ENCODE data around the gene ZNF267. TPM values are rescaled to one million over a fixed set of nuclear protein-coding genes. Genes with fewer than 3 reads are reported as not detected.

The ZNF267 gene
- total and polyA plus RNA-seq, 2 of the 13 experiments (the other 11 are each of a cell fraction or from before 2014, with no cell fraction given): 3.0 to 30.0 TPM

GRCh38 chr16:31873556-31874365 is at the start of gene ZNF267 (continued):
- TF ChIP-seq MEIS1 (CRISPR knock-in tag; IDR thresholded peaks at IDR 0.05; ENCODE audit: borderline replicate concordance) (no peak; the same call in 1 of the 2 replicates), ZNF496 (CRISPR knock-in tag; IDR thresholded peaks at IDR 0.05; ENCODE audit: insufficient replicate concordance) (no peak), ZNF660 (CRISPR knock-in tag; IDR thresholded peaks at IDR 0.05; ENCODE audit: borderline replicate concordance, low read depth) (no peak), MTA1 (CRISPR knock-in tag; IDR thresholded peaks at IDR 0.05; ENCODE audit: borderline replicate concordance) (no peak), ARID4A (CRISPR knock-in tag; IDR thresholded peaks at IDR 0.05; ENCODE audit: borderline replicate concordance) (peak; percentile 83), KDM5B (CRISPR knock-in tag; IDR thresholded peaks at IDR 0.05; ENCODE audit: borderline replicate concordance) (peak; percentile 68), USF2 (IDR thresholded peaks at IDR 0.05; ENCODE audit: low read depth, low read length) (no peak), USF2 (CRISPR knock-in tag; IDR thresholded peaks at IDR 0.05; ENCODE audit: borderline replicate concordance) (no peak; the same call in 1 of the 2 replicates), ZNF644 (CRISPR knock-in tag; IDR thresholded peaks at IDR 0.05; ENCODE audit: low read depth) (no peak), NR1H2 (CRISPR knock-in tag; IDR thresholded peaks at IDR 0.05; ENCODE audit: borderline replicate concordance, low read depth) (0 out of 2 replicates have a peak, but pooled peaks have one; percentile 34), SKIL (CRISPR knock-in tag; IDR thresholded peaks at IDR 0.05; ENCODE audit: borderline replicate concordance) (no peak), ZNF326 (CRISPR knock-in tag; IDR thresholded peaks at IDR 0.05; ENCODE audit: borderline replicate concordance) (no peak), ARNT2 (CRISPR knock-in tag; IDR thresholded peaks at IDR 0.05; ENCODE audit: low read depth) (no peak; the same call in 1 of the 2 replicates), LBX2 (CRISPR knock-in tag; IDR thresholded peaks at IDR 0.05; ENCODE audit: borderline replicate concordance) (0 out of 2 replicates have a peak, but pooled peaks have one; percentile 59), SP4 (CRISPR knock-in tag; IDR thresholded peaks at IDR 0.05) (peak; percentile 40; the same call in 1 of the 2 replicates)
